BLaER1 treated with 17β-estradiol and CSF1 and Interleukin-3, amounts not matched to agents 10 nM and 100 nM (cell line): ENCODE measurements around the gene KAZALD1.
"Not testable (repeated sequence)": the region's sequence is repeated elsewhere in the genome, so short reads cannot be mapped to it uniquely, and the experiment has no call there.

Experiments used
- H3K27ac ChIP-seq, 11 experiments: shearing (Covaris generic); formaldehyde crosslinking; 2 replicates each; pipeline ENCODE4 v1.8.1; 2022
- H3K27me3 ChIP-seq, 11 experiments: shearing (Covaris generic); formaldehyde crosslinking; 2 replicates each; pipeline ENCODE4 v1.8.1; 2022
- H3K36me3 ChIP-seq, 11 experiments: shearing (Covaris generic); formaldehyde crosslinking; 2 replicates each; pipeline ENCODE4 v1.8.1; 2022
- H3K4me1 ChIP-seq, 10 experiments: shearing (Covaris generic); formaldehyde crosslinking; 2 replicates each; pipeline ENCODE4 v1.8.1; 2022
- H3K4me2 ChIP-seq, 11 experiments: shearing (Covaris generic); formaldehyde crosslinking; 2 replicates each; pipeline ENCODE4 v1.8.1; 2022
- H3K4me3 ChIP-seq, 10 experiments: shearing (Covaris generic); formaldehyde crosslinking; 2 replicates each; pipeline ENCODE4 v1.8.1; 2022
- H3K9ac ChIP-seq, 11 experiments: shearing (Covaris generic); formaldehyde crosslinking; 2 replicates each; pipeline ENCODE4 v1.8.1; 2022
- H3K9me3 ChIP-seq, 11 experiments: shearing (Covaris generic); formaldehyde crosslinking; replicated peaks in 1 of 11; 2 replicates each; pipeline ENCODE4 v1.8.1; 2022
- H4K20me1 ChIP-seq, 11 experiments: shearing (Covaris generic); formaldehyde crosslinking; 2 replicates each; pipeline ENCODE4 v1.8.1; 2022
- Cebpa-rat ChIP-seq, 11 experiments: shearing (Covaris generic); IDR thresholded peaks; 2 replicates each; pipeline ENCODE4 v1.8.1; 2022

The KAZALD1 gene

GRCh38 chr10:101032637-101033224 lies 29.1 kb upstream of the KAZALD1 start:
- Histone ChIP-seq H3K27me3 (no peaks in the 10 kb centered on the region), H3K9ac (peak overlapping the region; percentile 73 to 94 (median 83)), H3K4me1 (peaks cover 56 to 69% (median 57%) of the 10 kb centered on the region in 10 experiments), H3K9me3 (no peaks in the 10 kb centered on the region), H4K20me1 (peaks cover 5 to 54% (median 21%) of the 10 kb centered on the region in 11 experiments; a peak in 16 of 22 replicates), H3K4me2 (peak overlapping the region; percentile 95 to 99 (median 98)), H3K36me3 (peaks cover 28 to 34% (median 32%) of the 10 kb centered on the region in 11 experiments), H3K4me3 (peak overlapping the region; percentile 66 to 90 (median 72)), H3K27ac (peak overlapping the region; percentile 75 to 93 (median 88))
- TF ChIP-seq Cebpa-rat (IDR thresholded peaks at IDR 0.05), result no peak

DNA sequence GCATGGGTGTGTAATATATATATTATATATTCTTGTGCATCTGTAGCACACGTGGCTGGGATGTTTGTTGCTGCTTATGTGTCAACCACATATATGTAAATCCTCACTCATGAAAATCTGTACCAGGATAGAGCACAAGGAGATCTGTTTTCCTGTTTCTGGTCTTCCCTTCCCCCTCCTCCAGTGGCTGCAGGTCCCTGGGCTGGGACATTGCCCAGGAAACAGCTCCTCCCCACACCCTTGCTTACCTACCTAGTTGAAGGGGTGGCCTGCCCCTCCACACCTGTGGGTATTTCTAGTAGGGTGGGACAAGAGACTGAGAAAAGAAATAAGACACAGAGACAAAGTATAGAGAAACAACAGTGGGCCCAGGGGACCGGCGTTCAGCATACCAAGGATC lies 28.5 kb upstream of the KAZALD1 start:
- no peaks in the 10 kb centered on the region for H3K27me3 ChIP-seq
- H3K27ac ChIP-seq, result peak overlapping the region in 10 of 11 experiments; percentile 75 to 93 (median 88); a peak in 21 of 22 replicates
- peaks cover 51 to 64% (median 52%) of the 10 kb centered on the region in 10 experiments for H3K4me1 ChIP-seq
- H3K9ac ChIP-seq, result peak overlapping the region; percentile 73 to 94 (median 83)
- no peak for TF ChIP-seq Cebpa-rat (IDR thresholded peaks at IDR 0.05)
- peak overlapping the region; percentile 66 to 90 (median 72); a peak in 19 of 20 replicates for H3K4me3 ChIP-seq
- H3K4me2 ChIP-seq, result peak overlapping the region; percentile 95 to 99 (median 98)
- no peaks in the 10 kb centered on the region for H3K9me3 ChIP-seq
- peaks cover 34 to 40% (median 38%) of the 10 kb centered on the region in 11 experiments for H3K36me3 ChIP-seq
- H4K20me1 ChIP-seq, result peaks cover 5 to 59% (median 22%) of the 10 kb centered on the region in 11 experiments; a peak in 16 of 22 replicates

GRCh38 chr10:101034404-101034803 lies 27.4 kb upstream of the KAZALD1 start:
- H3K4me2 ChIP-seq, result peak overlapping the region in 6 of 11 experiments; percentile 96 to 99 (median 98); a peak in 8 of 22 replicates

GRCh38 chr10:101035314-101035713 lies 26.5 kb upstream of the KAZALD1 start:
- Histone ChIP-seq H3K4me3 (no peak overlapping the region), H3K9me3 (no peaks in the 10 kb centered on the region), H3K4me2 (peak overlapping the region in 2 of 11 experiments; percentile 96 to 97; a peak in 1 of 22 replicates), H3K27ac (no peak overlapping the region), H4K20me1 (peaks cover 5 to 80% (median 26%) of the 10 kb centered on the region in 11 experiments; a peak in 16 of 22 replicates), H3K4me1 (peaks cover 30 to 43% (median 32%) of the 10 kb centered on the region in 10 experiments), H3K27me3 (no peaks in the 10 kb centered on the region), H3K36me3 (peaks cover 38 to 60% (median 54%) of the 10 kb centered on the region in 11 experiments), H3K9ac (no peak overlapping the region; a peak in 2 of 22 replicates)
- TF ChIP-seq Cebpa-rat (IDR thresholded peaks at IDR 0.05), result no peak

More at GRCh38 chr10:101034404-101034803, 27.4 kb upstream of the KAZALD1 start:
- not testable (repeated sequence) for H3K27ac ChIP-seq, H3K9ac ChIP-seq, H3K9me3 ChIP-seq, H3K27me3 ChIP-seq, H3K4me3 ChIP-seq
- Histone ChIP-seq H3K36me3 (peaks cover 38 to 51% (median 48%) of the 10 kb centered on the region in 11 experiments), H3K4me1 (peaks cover 39 to 53% (median 41%) of the 10 kb centered on the region in 10 experiments), H4K20me1 (peaks cover 5 to 71% (median 26%) of the 10 kb centered on the region in 11 experiments; a peak in 16 of 22 replicates)

DNA sequence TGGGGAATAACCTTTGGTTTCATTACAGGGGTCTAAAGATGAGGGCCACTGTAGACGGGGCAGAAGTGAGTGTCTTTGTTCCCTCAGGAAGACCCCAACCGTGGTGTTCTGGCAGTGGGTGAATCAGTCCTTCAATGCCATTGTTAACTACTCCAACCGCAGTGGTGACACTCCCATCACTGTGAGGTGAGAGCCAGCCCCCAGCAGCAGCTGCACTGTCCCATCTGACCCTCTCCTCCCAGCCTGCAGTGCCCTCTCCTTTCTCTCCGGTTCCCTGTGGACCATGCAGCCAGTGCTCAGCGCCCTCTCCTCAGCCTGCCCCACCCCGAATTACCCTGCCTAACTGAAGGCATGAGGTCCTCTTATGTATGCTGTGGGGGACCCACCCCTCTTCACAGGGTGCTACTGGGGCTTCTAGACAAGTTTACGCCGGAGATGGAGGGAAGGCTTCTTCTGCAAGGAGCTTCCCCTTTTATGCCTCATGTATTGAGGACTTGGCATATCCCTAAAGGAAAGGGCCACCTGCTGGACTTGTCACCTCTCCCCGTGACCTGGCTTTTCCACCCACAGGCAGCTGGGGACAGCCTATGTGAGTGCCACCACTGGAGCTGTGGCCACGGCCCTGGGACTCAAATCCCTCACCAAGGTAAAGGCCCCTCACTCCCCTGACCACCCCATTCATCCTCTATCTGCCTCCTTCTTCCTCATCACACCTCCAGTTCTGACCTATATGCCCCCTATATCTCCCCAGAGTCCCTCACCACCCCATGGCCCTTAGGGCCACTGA lies 25.7 kb upstream of the KAZALD1 start:
- Histone ChIP-seq H3K9me3 (no peaks in the 10 kb centered on the region), H3K4me1 (peaks cover 26 to 41% (median 32%) of the 10 kb centered on the region in 10 experiments), H4K20me1 (peaks cover 5 to 88% (median 26%) of the 10 kb centered on the region in 11 experiments; a peak in 16 of 22 replicates), H3K27me3 (no peaks in the 10 kb centered on the region), H3K9ac (peak overlapping the region in 2 of 11 experiments; percentile 4 to 9; a peak in 1 of 22 replicates), H3K27ac (no peak overlapping the region), H3K36me3 (peaks cover 38 to 64% (median 54%) of the 10 kb centered on the region in 11 experiments), H3K4me3 (no peak overlapping the region), H3K4me2 (no peak overlapping the region)
- no peak for TF ChIP-seq Cebpa-rat (IDR thresholded peaks at IDR 0.05)

DNA sequence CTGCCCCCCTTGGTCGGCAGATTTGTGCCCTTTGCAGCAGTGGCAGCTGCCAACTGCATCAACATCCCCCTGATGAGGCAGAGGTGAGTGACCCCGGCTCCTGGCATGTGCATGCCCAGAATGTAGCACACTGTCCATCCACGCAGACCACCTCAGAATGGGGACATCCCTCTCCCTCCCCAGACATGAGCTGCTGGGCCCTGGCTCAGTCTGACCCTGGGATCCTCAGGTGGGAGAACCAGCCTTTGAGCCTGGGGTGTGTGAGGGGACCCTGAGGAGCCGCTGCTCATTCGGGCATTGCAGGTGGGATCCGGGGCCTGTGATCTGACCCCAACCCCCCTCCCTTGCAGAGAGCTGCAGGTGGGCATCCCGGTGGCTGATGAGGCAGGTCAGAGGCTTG lies 25.1 kb upstream of the KAZALD1 start:
- Histone ChIP-seq H4K20me1 (peaks cover 5 to 88% (median 26%) of the 10 kb centered on the region in 11 experiments; a peak in 16 of 22 replicates), H3K36me3 (peaks cover 38 to 64% (median 54%) of the 10 kb centered on the region in 11 experiments), H3K4me3 (no peak overlapping the region), H3K9ac (peak overlapping the region in 1 of 11 experiments; percentile 4; a peak in 1 of 22 replicates), H3K9me3 (no peaks in the 10 kb centered on the region), H3K4me2 (no peak overlapping the region), H3K27ac (no peak overlapping the region), H3K4me1 (peaks cover 27 to 40% (median 34%) of the 10 kb centered on the region in 10 experiments), H3K27me3 (no peaks in the 10 kb centered on the region)
- TF ChIP-seq Cebpa-rat (IDR thresholded peaks at IDR 0.05), result no peak

DNA sequence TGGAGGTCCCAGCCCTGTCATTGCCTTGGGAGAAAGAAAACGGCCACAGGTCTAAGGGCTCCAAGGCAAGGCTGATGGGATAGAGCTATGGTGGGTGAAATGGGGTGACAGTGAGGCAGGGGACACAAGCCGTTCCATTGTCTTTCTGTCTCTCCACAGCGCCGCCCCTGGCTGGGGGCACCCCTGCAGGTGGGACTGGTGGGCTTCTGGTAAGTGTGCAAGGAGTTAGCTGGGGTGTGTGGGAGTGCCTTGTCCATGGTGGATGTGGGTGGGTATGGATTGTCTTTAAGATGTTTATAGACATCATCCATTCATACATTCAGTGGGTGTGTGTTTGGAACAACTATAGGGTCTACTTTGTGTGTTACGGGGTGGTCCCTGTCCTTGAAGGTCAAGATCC lies 23.3 kb upstream of the KAZALD1 start:
- no peaks in the 10 kb centered on the region for H3K9me3 ChIP-seq
- no peak for TF ChIP-seq Cebpa-rat (IDR thresholded peaks at IDR 0.05)
- no peak overlapping the region for H3K4me3 ChIP-seq
- peaks cover 0 to 76% (median 20%) of the 10 kb centered on the region in 11 experiments; a peak in 13 of 22 replicates for H4K20me1 ChIP-seq
- H3K27ac ChIP-seq, result no peak overlapping the region
- no peak overlapping the region for H3K4me2 ChIP-seq
- no peak overlapping the region for H3K9ac ChIP-seq
- H3K4me1 ChIP-seq, result peaks cover 25 to 46% (median 34%) of the 10 kb centered on the region in 10 experiments
- peaks cover 38 to 64% (median 54%) of the 10 kb centered on the region in 11 experiments for H3K36me3 ChIP-seq
- H3K27me3 ChIP-seq, result no peaks in the 10 kb centered on the region

GRCh38 chr10:101040061-101040460 lies 21.7 kb upstream of the KAZALD1 start:
- H3K27ac ChIP-seq, result no peak overlapping the region

More at GRCh38 chr10:101040061-101040460, 21.7 kb upstream of the KAZALD1 start:
- no peak for TF ChIP-seq Cebpa-rat (IDR thresholded peaks at IDR 0.05)
- Histone ChIP-seq H3K36me3 (peaks cover 33 to 57% (median 50%) of the 10 kb centered on the region in 11 experiments), H3K4me1 (peaks cover 25 to 37% (median 32%) of the 10 kb centered on the region in 10 experiments), H3K9me3 (no peaks in the 10 kb centered on the region), H3K9ac (0 out of 22 replicates have a peak overlapping the region, but pooled peaks of 1 of the 11 experiments have one; percentile 32), H4K20me1 (peaks cover 0 to 61% (median 16%) of the 10 kb centered on the region in 11 experiments; a peak in 12 of 22 replicates), H3K27me3 (peaks cover 0 to 3% (median 0%) of the 10 kb centered on the region in 11 experiments; a peak in 4 of 22 replicates), H3K4me2 (no peak overlapping the region), H3K4me3 (no peak overlapping the region)
